Upper lobe of left lung (tissue), 4 donors: ENCODE results near the gene ZNFX1.

ENCODE experiments used
- CTCF ChIP-seq, 6 experiments: fragments of 450-650 bp in 4 of 6; fragments of 200-600 bp in 2 of 6; sonication (generic) in 2 of 6; IDR thresholded peaks; one replicate each; pipeline ENCODE4 v1.5.1; 2016 to 2019; ENCODE audit warnings: antibody characterized with exemption in 6 of 6
- EP300 ChIP-seq, 4 donors: sonication (generic); formaldehyde crosslinking; IDR thresholded peaks; one replicate each; pipeline ENCODE4 v1.5.1; 2017; ENCODE audit warnings: antibody characterized with exemption in 4 of 4, control low read depth in 2 of 4
- POLR2A ChIP-seq, 4 donors: fragments of 450-650 bp; IDR thresholded peaks; one replicate each; pipeline ENCODE4 v1.5.1; 2016 to 2017; ENCODE audit warnings: antibody characterized with exemption in 4 of 4, mild to moderate bottlenecking in 2 of 4
- POLR2AphosphoS5 ChIP-seq, 2 donors: sonication (generic); formaldehyde crosslinking; IDR thresholded peaks; one replicate each; pipeline ENCODE4 v1.5.1; 2017; ENCODE audit warnings: antibody characterized with exemption in 2 of 2

DNA sequence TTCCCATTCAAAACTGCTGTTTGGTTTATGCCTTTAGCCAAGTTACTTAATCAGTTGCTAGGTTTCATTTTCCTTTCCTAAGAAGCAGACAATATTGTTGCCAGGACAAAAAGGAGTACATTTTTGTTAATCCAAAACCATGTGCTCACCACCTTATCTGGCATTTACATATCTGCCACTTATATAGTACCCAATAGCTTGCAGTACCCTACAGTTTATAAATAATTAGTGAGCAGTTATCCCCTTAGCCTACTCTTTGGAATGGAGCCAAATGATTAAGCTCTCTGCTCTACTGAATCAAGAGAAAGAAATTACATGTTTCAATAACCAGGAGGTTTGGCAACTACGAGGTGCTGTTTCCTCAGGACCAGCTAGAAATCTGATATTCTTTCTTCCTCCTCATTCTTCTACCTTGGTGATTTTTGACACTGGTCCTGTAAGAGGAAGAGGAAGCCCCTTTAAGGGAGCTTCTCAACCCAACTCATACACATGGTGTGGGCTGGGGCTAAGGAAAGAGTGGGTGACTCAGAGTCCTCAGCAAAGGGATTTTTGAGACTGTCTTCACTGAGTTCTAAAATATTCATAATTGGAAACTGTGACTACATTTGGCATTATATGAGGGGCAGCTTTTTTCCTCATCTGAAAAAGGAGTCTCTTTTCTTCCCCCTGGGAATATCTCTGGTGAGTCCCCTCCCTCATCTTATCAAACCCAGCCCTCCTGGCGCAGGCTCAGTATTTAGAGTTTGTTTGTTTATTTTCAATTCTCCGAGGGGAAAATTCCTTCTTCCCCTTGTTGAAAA lies 1.5 kb downstream of the ZNFX1 start:
- TF ChIP-seq POLR2A (IDR thresholded peaks at IDR 0.05): no peak
- TF ChIP-seq CTCF (IDR thresholded peaks at IDR 0.05): no peak
- TF ChIP-seq POLR2AphosphoS5 (IDR thresholded peaks at IDR 0.05): no peak
- no peak for TF ChIP-seq EP300 (IDR thresholded peaks at IDR 0.05)
